ENCODE results near the gene ZNF275.

ZNF275 gene

GRCh38 chrX:153321381-153322124 lies 12.4 kb upstream of the ZNF275 start, which contains the start of gene PNMA6F:
TSS of gene PNMA6F (minus strand) at chrX:153321767. CDS start at chrX:153320674, 1,093 bp downstream.
- in situ Hi-C loops (cut with HindIII; ENCODE audit: low pct_ligation_motif_present, low sequenced_read_pairs) = no loop called here
- Histone ChIP-seq H3K27ac (no peak within 1 kb of the TSS), H3K36me3 (replicated peaks) (no peaks in the 10 kb centered on the region), H3K4me3 (ENCODE audit: low read depth, low read length) (no peak within 1 kb of the TSS), H3K27me3 (replicated peaks) (peaks cover 7% of the 10 kb centered on the region)
- TF ChIP-seq, protein P1, sequence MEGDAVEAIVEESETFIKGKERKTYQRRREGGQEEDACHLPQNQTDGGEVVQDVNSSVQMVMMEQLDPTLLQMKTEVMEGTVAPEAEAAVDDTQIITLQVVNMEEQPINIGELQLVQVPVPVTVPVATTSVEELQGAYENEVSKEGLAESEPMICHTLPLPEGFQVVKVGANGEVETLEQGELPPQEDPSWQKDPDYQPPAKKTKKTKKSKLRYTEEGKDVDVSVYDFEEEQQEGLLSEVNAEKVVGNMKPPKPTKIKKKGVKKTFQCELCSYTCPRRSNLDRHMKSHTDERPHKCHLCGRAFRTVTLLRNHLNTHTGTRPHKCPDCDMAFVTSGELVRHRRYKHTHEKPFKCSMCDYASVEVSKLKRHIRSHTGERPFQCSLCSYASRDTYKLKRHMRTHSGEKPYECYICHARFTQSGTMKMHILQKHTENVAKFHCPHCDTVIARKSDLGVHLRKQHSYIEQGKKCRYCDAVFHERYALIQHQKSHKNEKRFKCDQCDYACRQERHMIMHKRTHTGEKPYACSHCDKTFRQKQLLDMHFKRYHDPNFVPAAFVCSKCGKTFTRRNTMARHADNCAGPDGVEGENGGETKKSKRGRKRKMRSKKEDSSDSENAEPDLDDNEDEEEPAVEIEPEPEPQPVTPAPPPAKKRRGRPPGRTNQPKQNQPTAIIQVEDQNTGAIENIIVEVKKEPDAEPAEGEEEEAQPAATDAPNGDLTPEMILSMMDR (IDR thresholded peaks at IDR 0.05; ENCODE audit: low read depth, low read length, missing control alignments) = no peak
- no peak for DNase-seq

DNA sequence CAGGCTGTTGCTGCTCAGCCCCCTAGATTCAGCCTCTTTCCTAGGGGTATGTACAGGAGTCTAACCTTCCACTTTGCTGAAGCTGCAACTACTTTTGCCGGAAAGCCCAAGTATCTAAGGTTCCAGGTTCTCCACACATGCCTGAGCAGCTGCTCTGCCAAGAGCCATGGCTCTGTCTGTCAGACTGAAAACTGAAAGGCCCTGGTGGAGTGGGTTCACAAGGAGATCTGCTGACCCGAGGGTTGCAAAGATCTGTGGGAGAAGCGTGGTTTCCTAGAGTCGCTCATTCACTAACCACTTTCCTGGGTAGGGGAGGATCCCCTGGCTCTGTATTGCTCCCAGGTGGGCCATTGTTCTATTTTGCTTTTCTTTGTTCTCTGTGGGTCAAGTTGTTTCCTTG lies 6.4 kb upstream of the ZNF275 start:
- TF ChIP-seq, protein P1 (IDR thresholded peaks at IDR 0.05; ENCODE audit: low read depth, low read length, missing control alignments) = no peak
- DNase-seq = no peak
- H3K27me3 ChIP-seq (replicated peaks) = no peaks in the 10 kb centered on the region
- no peaks in the 10 kb centered on the region for H3K36me3 ChIP-seq (replicated peaks)
- H3K4me3 ChIP-seq (ENCODE audit: low read depth, low read length) = no peak overlapping the region
- H3K27ac ChIP-seq = no peak overlapping the region
- in situ Hi-C loops (cut with HindIII; ENCODE audit: low pct_ligation_motif_present, low sequenced_read_pairs) = no loop called here

- H3K27ac ChIP-seq = peak overlapping the region; percentile 31
- no peaks in the 10 kb centered on the region for H3K27me3 ChIP-seq (replicated peaks)
- TF ChIP-seq, protein P1 (IDR thresholded peaks at IDR 0.05; ENCODE audit: low read depth, low read length, missing control alignments) = no peak
- no peaks in the 10 kb centered on the region for H3K36me3 ChIP-seq (replicated peaks)
- DNase-seq = peak; percentile 10
- in situ Hi-C loops (cut with HindIII; ENCODE audit: low pct_ligation_motif_present, low sequenced_read_pairs) = no loop called here
- peak overlapping the region; percentile 53 for H3K4me3 ChIP-seq (ENCODE audit: low read depth, low read length)
These were observed 687 bp upstream of the ZNF275 start for GRCh38 chrX:153333266-153333665.

GRCh38 chrX:153334654-153335295 lies 822 bp downstream of the ZNF275 start:
- TF ChIP-seq, protein P1 (IDR thresholded peaks at IDR 0.05; ENCODE audit: low read depth, low read length, missing control alignments) = no peak
- peaks cover 3% of the 10 kb centered on the region for H3K36me3 ChIP-seq (replicated peaks)
- H3K27me3 ChIP-seq (replicated peaks) = no peaks in the 10 kb centered on the region
- H3K27ac ChIP-seq = peak overlapping the region; percentile 80
- peak overlapping the region; percentile 75 for H3K4me3 ChIP-seq (ENCODE audit: low read depth, low read length)
- no peak for DNase-seq
- in situ Hi-C loops (cut with HindIII; ENCODE audit: low pct_ligation_motif_present, low sequenced_read_pairs) = no loop called here

- Histone ChIP-seq H3K27me3 (replicated peaks) (no peaks in the 10 kb centered on the region), H3K4me3 (ENCODE audit: low read depth, low read length) (no peak overlapping the region), H3K27ac (no peak overlapping the region), H3K36me3 (replicated peaks) (peaks cover 3% of the 10 kb centered on the region)
- in situ Hi-C loops (cut with HindIII; ENCODE audit: low pct_ligation_motif_present, low sequenced_read_pairs) = no loop called here
- DNase-seq = no peak
- TF ChIP-seq, protein P1 (IDR thresholded peaks at IDR 0.05; ENCODE audit: low read depth, low read length, missing control alignments) = no peak
These were observed 2.4 kb downstream of the ZNF275 start for GRCh38 chrX:153336121-153336894.

All from brain microvascular endothelial cell (primary cell).